H1 (cell line): ENCODE data around the gene ARHGAP18. TPM values are rescaled to one million over a fixed set of nuclear protein-coding genes. Genes with fewer than 3 reads are reported as not detected.

Source experiments
- CTCF ChIA-PET: fragments of 300-600 bp; sonication (Branson Sonifier 250); formaldehyde crosslinking; loops from one replicate; lab custom pipeline; 2021; ENCODE audit not compliant: partially characterized antibody; lab: Charles Lee
- POLR2A ChIA-PET: fragments of 300-600 bp; sonication (Branson Sonifier 250); formaldehyde crosslinking; loops from one replicate; lab custom pipeline; 2021; ENCODE audit warnings: inconsistent platforms; ENCODE audit not compliant: partially characterized antibody; lab: Charles Lee
- DNase-seq, 2 experiments: peaks; one replicate each; pipeline versions ENCODE4 v3.0.0 to v3.0.0-alpha.2; 2010 to 2022; ENCODE audit warnings: low spot score in 2 of 2, low read depth in 1 of 2, mixed read lengths in 1 of 2
- FAIRE-seq: peaks from 2 replicates; lab custom pipeline; 2011; peaks lifted over from hg19 to GRCh38; lab: Jason Lieb, UNC
- H2AFZ ChIP-seq: 2 replicates; pipeline ENCODE4 v1.8.1; 2012; ENCODE audit warnings: low read length, inconsistent platforms
- H2AK5ac ChIP-seq: 2 replicates; pipeline ENCODE4 v1.6.1; 2013; ENCODE audit warnings: low read depth, low read length
- H2BK120ac ChIP-seq: replicated peaks from 2 replicates; pipeline ENCODE3; 2013; ENCODE audit warnings: low read depth, low read length, inconsistent platforms
- H2BK12ac ChIP-seq: 2 replicates; pipeline ENCODE4 v1.6.1; 2013; ENCODE audit warnings: low read depth, low read length
- H2BK15ac ChIP-seq: 2 replicates; pipeline ENCODE4 v1.6.1; 2013; ENCODE audit warnings: low read length
- H2BK20ac ChIP-seq: 2 replicates; pipeline ENCODE4 v1.6.1; 2013; ENCODE audit warnings: low read length
- H2BK5ac ChIP-seq: 2 replicates; pipeline ENCODE4 v1.6.1; 2013; ENCODE audit warnings: low read depth, low read length
- H3K14ac ChIP-seq: 2 replicates; pipeline ENCODE4 v1.6.1; 2013; ENCODE audit warnings: inconsistent platforms; ENCODE audit not compliant: insufficient read length
- H3K18ac ChIP-seq: 2 replicates; pipeline ENCODE4 v1.6.1; 2013; ENCODE audit warnings: low read length; ENCODE audit errors: extremely low read depth
- H3K23ac ChIP-seq: 2 replicates; pipeline ENCODE4 v1.6.1; 2013; ENCODE audit warnings: inconsistent platforms; ENCODE audit not compliant: insufficient read length
- H3K23me2 ChIP-seq: 2 replicates; pipeline ENCODE4 v1.6.1; 2013; ENCODE audit warnings: low read depth, low read length
- H3K27ac ChIP-seq: 2 replicates; pipeline ENCODE4 v1.6.1; 2011; ENCODE audit warnings: low read depth, low read length, inconsistent platforms
- H3K27me3 ChIP-seq, 4 experiments: replicated peaks in 1 of 4; 1 replicate in 1 of 4; 2 replicates in 3 of 4; pipeline versions ENCODE4 v1.6.1 to v1.8.1; 2011 to 2013; ENCODE audit warnings: low read length in 3 of 4, mild to moderate bottlenecking in 3 of 4, inconsistent platforms in 2 of 4, mixed read lengths in 2 of 4, moderate library complexity in 1 of 4; ENCODE audit not compliant: control insufficient read depth in 3 of 4, insufficient read depth in 3 of 4; ENCODE audit errors: extremely low read depth in 1 of 4
- H3K36me3 ChIP-seq, 4 experiments: 2 replicates each; pipeline versions ENCODE4 v1.6.1 to v1.8.1; 2011 to 2013; ENCODE audit warnings: mild to moderate bottlenecking in 4 of 4, low read length in 3 of 4, moderate library complexity in 2 of 4, control low read depth in 1 of 4, inconsistent platforms in 1 of 4; ENCODE audit not compliant: insufficient read depth in 4 of 4, control insufficient read depth in 2 of 4
- H3K4ac ChIP-seq: replicated peaks from 2 replicates; pipeline ENCODE3; 2013; ENCODE audit warnings: low read length, low read depth, mixed read lengths, inconsistent platforms; ENCODE audit not compliant: insufficient read length
- H3K4me1 ChIP-seq, 4 experiments: replicated peaks in 1 of 4; 1 replicate in 1 of 4; 2 replicates in 3 of 4; pipeline versions ENCODE4 v1.6.1 to v1.8.1; 2011 to 2013; ENCODE audit warnings: low read length in 3 of 4, inconsistent platforms in 2 of 4, mixed read lengths in 1 of 4; ENCODE audit not compliant: insufficient read depth in 4 of 4, control insufficient read depth in 3 of 4
- H3K4me2 ChIP-seq, 2 experiments: 2 replicates each; pipeline versions ENCODE4 v1.6.1 to v1.8.1; 2011 to 2013; ENCODE audit warnings: low read depth in 2 of 2, low read length in 2 of 2, control low read depth in 1 of 2, inconsistent platforms in 1 of 2, mild to moderate bottlenecking in 1 of 2; ENCODE audit not compliant: insufficient read depth in 1 of 2
- H3K4me3 ChIP-seq, 4 experiments: fragments of 200-600, 300-600 bp in 1 of 4; sonication (generic), shearing (Covaris generic), sonication (Bioruptor Twin) in 1 of 4; 2 replicates each; pipeline versions ENCODE4 v1.5.1 to v1.8.1; 2011 to 2016; ENCODE audit warnings: low read length in 4 of 4, low read depth in 3 of 4, control low read depth in 2 of 4, inconsistent platforms in 2 of 4, mild to moderate bottlenecking in 2 of 4, mixed read lengths in 1 of 4, moderate library complexity in 1 of 4; ENCODE audit not compliant: insufficient read depth in 2 of 4; ENCODE audit errors: extremely low read depth in 1 of 4
- H3K56ac ChIP-seq: replicated peaks from 2 replicates; pipeline ENCODE3; 2013; ENCODE audit warnings: low read depth, mild to moderate bottlenecking, mixed read lengths, low read length, inconsistent platforms; ENCODE audit not compliant: insufficient read length
- H3K79me1 ChIP-seq: 2 replicates; pipeline ENCODE4 v1.6.1; 2013; ENCODE audit warnings: low read depth, low read length, control low read depth
- H3K79me2 ChIP-seq, 2 experiments: 2 replicates each; pipeline versions ENCODE4 v1.6.1 to v1.8.1; 2012 to 2013; ENCODE audit warnings: low read length in 2 of 2, mild to moderate bottlenecking in 2 of 2, inconsistent platforms in 1 of 2; ENCODE audit not compliant: insufficient read depth in 2 of 2, control insufficient read depth in 1 of 2
- H3K9ac ChIP-seq, 4 experiments: replicated peaks in 1 of 4; 1 replicate in 1 of 4; 2 replicates in 3 of 4; pipeline versions ENCODE4 v1.6.1 to v1.8.1; 2011 to 2013; ENCODE audit warnings: low read depth in 3 of 4, low read length in 3 of 4, control low read depth in 2 of 4, mild to moderate bottlenecking in 2 of 4, moderate library complexity in 2 of 4, inconsistent platforms in 1 of 4; ENCODE audit errors: extremely low read depth in 1 of 4
- H3K9me3 ChIP-seq, 2 experiments: 2 replicates each; pipeline versions ENCODE4 v1.6.1 to v1.8.1; 2012 to 2013; ENCODE audit warnings: mild to moderate bottlenecking in 2 of 2, moderate library complexity in 2 of 2, control low read depth in 1 of 2, inconsistent platforms in 1 of 2, low read depth in 1 of 2, low read length in 1 of 2, mixed read lengths in 1 of 2; ENCODE audit not compliant: insufficient read depth in 2 of 2
- H4K20me1 ChIP-seq, 2 experiments: replicated peaks in 1 of 2; 2 replicates each; pipeline versions ENCODE3 to v1.8.1; 2011 to 2013; ENCODE audit warnings: inconsistent platforms in 2 of 2, low read length in 2 of 2, mild to moderate bottlenecking in 1 of 2; ENCODE audit not compliant: insufficient read depth in 2 of 2, control insufficient read depth in 1 of 2
- H4K5ac ChIP-seq: 2 replicates; pipeline ENCODE4 v1.6.1; 2013; ENCODE audit warnings: low read length, low read depth, mixed read lengths, inconsistent platforms; ENCODE audit not compliant: insufficient read length
- H4K8ac ChIP-seq: 2 replicates; pipeline ENCODE4 v1.8.0; 2013; ENCODE audit warnings: mild to moderate bottlenecking, moderate library complexity, low read length, inconsistent platforms; ENCODE audit not compliant: insufficient read depth; ENCODE audit errors: extremely low read depth
- H4K91ac ChIP-seq: replicated peaks from 2 replicates; pipeline ENCODE3; 2013; ENCODE audit warnings: low read length, mixed read lengths, inconsistent platforms; ENCODE audit not compliant: insufficient read length
- CBX5 ChIP-seq: fragments of 300-800, 300-1000 bp; sonication (generic); IDR thresholded peaks from 2 replicates; pipeline ENCODE4 v1.7.1; 2016; ENCODE audit warnings: antibody characterized with exemption, low read length, low read depth
- EZH2 ChIP-seq: fragments of 200-600 bp; sonication (generic); IDR thresholded peaks from 2 replicates; pipeline ENCODE4 v1.7.1; 2012; ENCODE audit warnings: low read depth, mild to moderate bottlenecking, moderate library complexity, low read length, inconsistent platforms; ENCODE audit not compliant: severe bottlenecking
- PHF8 ChIP-seq: fragments of 200-600 bp; sonication (generic); conservative IDR thresholded peaks from 2 replicates; pipeline ENCODE4 v1.7.1; 2012; ENCODE audit warnings: low read depth, mild to moderate bottlenecking, inconsistent platforms, low read length, moderate library complexity
- RBBP5 ChIP-seq: IDR thresholded peaks from 2 replicates; pipeline ENCODE4 v1.7.1; 2012; ENCODE audit warnings: low read depth, mild to moderate bottlenecking, inconsistent platforms, low read length, moderate library complexity, borderline replicate concordance
- RXRA ChIP-seq: IDR thresholded peaks from 2 replicates; pipeline ENCODE4 v1.6.1; 2011; ENCODE audit warnings: low read depth, mild to moderate bottlenecking, low read length, moderate library complexity; ENCODE audit not compliant: insufficient read depth
- SIRT6 ChIP-seq: IDR thresholded peaks from one replicate; pipeline ENCODE4 v1.7.1; 2012; ENCODE audit warnings: low read length, inconsistent platforms
- SP1 ChIP-seq: IDR thresholded peaks from 2 replicates; pipeline ENCODE4 v1.6.1; 2011; ENCODE audit warnings: low read depth, low read length
- SP2 ChIP-seq: IDR thresholded peaks from 2 replicates; pipeline ENCODE4 v1.6.1; 2012; ENCODE audit warnings: mild to moderate bottlenecking, low read length, inconsistent platforms
- SRF ChIP-seq: IDR thresholded peaks from 2 replicates; pipeline ENCODE4 v1.6.1; 2011; ENCODE audit warnings: mild to moderate bottlenecking, low read depth, low read length, moderate library complexity
- USF2 ChIP-seq: IDR thresholded peaks from 2 replicates; pipeline ENCODE4 v1.6.1; 2011; ENCODE audit warnings: low read length, improper control_type of control experiment
- ZNF274 ChIP-seq: IDR thresholded peaks from 2 replicates; pipeline ENCODE4 v1.7.0; 2012; ENCODE audit warnings: low read length, borderline replicate concordance; ENCODE audit errors: extremely low read depth
- WGBS, 2 experiments: shearing (Covaris generic) in 1 of 2; methylation state at CpG; one replicate each; pipeline versions ENCODE4 v1.1.6 to v1.1.7; 2013 to 2015; ENCODE audit warnings: low lambda C conversion rate in 2 of 2, mixed read lengths in 2 of 2, inconsistent platforms in 1 of 2, low coverage in 1 of 2, missing lambda C conversion rate in 1 of 2; ENCODE audit not compliant: insufficient replicate concordance in 2 of 2, insufficient coverage in 1 of 2, insufficient read length in 1 of 2; ENCODE audit errors: extremely low coverage in 1 of 2, missing lambda C conversion rate in 1 of 2; 5-methylcytosine and 5-hydroxymethylcytosine counted together
- polyA plus RNA-seq, 7 experiments: library from polyadenylated mRNA; depleted of rRNA in 3 of 7; stranded (reverse) in 5 of 7; unstranded in 2 of 7; fragments of >200 nt in 5 of 7; fragments of 200-250 nt in 2 of 7; gene quantifications; 1 replicate in 5 of 7; 2 replicates in 1 of 7; 4 replicates in 1 of 7; pipeline versions ENCODE4 v1.2.1 to v1.2.3, GENCODE V29; 2011 to 2013; ENCODE audit warnings: missing spikeins in 2 of 7, mixed read lengths in 2 of 7
- total RNA-seq: library from RNA; stranded (reverse); fragmentation: NEBNext Ultra II Directional; extraction: Animal tissue kit (Norgen Biotek cat#: 25700); gene quantifications from 2 replicates; pipeline ENCODE4 v1.2.1, GENCODE V29; 2021

ARHGAP18 gene
- total and polyA plus RNA-seq, 2 of the 8 experiments (the other 6 are each of a cell fraction or from before 2014, with no cell fraction given): 0.83 to 4.5 TPM

GRCh38 chr6:129672341-129672682 lies 37.7 kb downstream of the ARHGAP18 start:
- no peak overlapping the region for H3K4me3 ChIP-seq
- no peaks in the 10 kb centered on the region for H3K79me2 ChIP-seq
- H4K91ac ChIP-seq: no peak overlapping the region
- peak overlapping the region; percentile 22; the same call in 1 of the 2 replicates for H2BK5ac ChIP-seq
- no peak overlapping the region for H3K4ac ChIP-seq
- H3K23ac ChIP-seq: no peak overlapping the region
- H3K14ac ChIP-seq: no peak overlapping the region
- no peak overlapping the region for H3K18ac ChIP-seq
- 0 out of 2 replicates have a peak overlapping the region, but pooled peaks have one; percentile 46 for H2AK5ac ChIP-seq
- H3K56ac ChIP-seq: no peak overlapping the region
- DNase-seq (no peak), FAIRE-seq (no peak)
- WGBS, 2 experiments: 95% methylated on average over 2 of the region's 2 CpGs; no CpG with 5 or more reads in 1 of the 2 experiments
- H3K9ac ChIP-seq: no peak overlapping the region
- no peak overlapping the region for H3K4me2 ChIP-seq
- POLR2A ChIA-PET: no interaction called here
- no peak overlapping the region for H2BK120ac ChIP-seq
- H2BK15ac ChIP-seq: no peak overlapping the region
- H4K20me1 ChIP-seq: no peaks in the 10 kb centered on the region
- H3K4me1 ChIP-seq: 0 out of 7 replicates have a peak, but pooled peaks cover 0 to 2% (median 0%) of the 10 kb centered on the region in 4 experiments
- H3K9me3 ChIP-seq: no peaks in the 10 kb centered on the region
- no peak overlapping the region for H3K27ac ChIP-seq
- no peaks in the 10 kb centered on the region for H3K36me3 ChIP-seq
- H2BK12ac ChIP-seq: no peak overlapping the region
- no peak overlapping the region for H4K8ac ChIP-seq
- no peaks in the 10 kb centered on the region; the same call in 1 of the 2 replicates for H3K23me2 ChIP-seq
- CTCF ChIA-PET: interaction anchor here (1.0 to 2.4 kb wide), 11 partner anchors 8 to 96 kb away, joined by 3 to 14 read pairs (median 5); partner anchors contain the start of gene ARHGAP18
- no peaks in the 10 kb centered on the region for H3K27me3 ChIP-seq
- no peak overlapping the region for H4K5ac ChIP-seq
- no peak overlapping the region for H2BK20ac ChIP-seq
- peak overlapping the region; percentile 81; the same call in 1 of the 2 replicates for H2AFZ ChIP-seq
- no peaks in the 10 kb centered on the region for H3K79me1 ChIP-seq
- TF ChIP-seq USF2 (no peak), SIRT6 (no peak), CBX5 (no peak), ZNF274 (no peak), SRF (no peak), SP1 (no peak), SP2 (no peak), RBBP5 (no peak), EZH2 (no peak), RXRA (no peak), PHF8 (no peak)
